Parathyroid adenoma (tissue), 2 donors: ENCODE results near the gene BTN3A1.
"Not testable (repeated sequence)": the region's sequence is repeated elsewhere in the genome, so short reads cannot be mapped to it uniquely, and the experiment has no call there.

Experiments
- H2AFZ ChIP-seq: fragments of 300-600 bp; sonication (generic); one replicate; pipeline ENCODE4 v1.7.0; 2017; ENCODE audit warnings: antibody characterized with exemption, mild to moderate bottlenecking
- H3K27ac ChIP-seq: fragments of 300-600 bp; sonication (generic); one replicate; pipeline ENCODE4 v1.7.0; 2017
- H3K27me3 ChIP-seq: fragments of 300-600 bp; sonication (generic); one replicate; pipeline ENCODE4 v1.7.0; 2017; ENCODE audit warnings: low read length; ENCODE audit not compliant: control insufficient read depth, insufficient read depth
- H3K36me3 ChIP-seq: fragments of 300-600 bp; sonication (generic); one replicate; pipeline ENCODE4 v1.7.0; 2017; ENCODE audit warnings: low read length; ENCODE audit not compliant: control insufficient read depth, insufficient read depth
- H3K4me1 ChIP-seq: fragments of 300-600 bp; sonication (generic); one replicate; pipeline ENCODE4 v1.7.0; 2017; ENCODE audit warnings: control low read depth
- H3K4me2 ChIP-seq: fragments of 300-600 bp; sonication (generic); one replicate; pipeline ENCODE4 v1.7.0; 2017; ENCODE audit warnings: low read length
- H3K4me3 ChIP-seq: fragments of 300-600 bp; sonication (generic); one replicate; pipeline ENCODE4 v1.7.0; 2017; ENCODE audit warnings: low read depth, low read length
- H3K79me2 ChIP-seq: fragments of 300-600 bp; sonication (generic); one replicate; pipeline ENCODE4 v1.7.0; 2017; ENCODE audit warnings: control low read depth
- H3K9ac ChIP-seq: fragments of 300-600 bp; sonication (generic); one replicate; pipeline ENCODE4 v1.7.0; 2017; ENCODE audit warnings: mild to moderate bottlenecking
- H3K9me3 ChIP-seq: fragments of 300-600 bp; sonication (generic); one replicate; pipeline ENCODE4 v1.7.0; 2017; ENCODE audit warnings: low read length; ENCODE audit not compliant: control insufficient read depth
- TF ChIP-seq, protein P1 (sequence below): fragments of 300-600 bp; sonication (generic); IDR thresholded peaks from one replicate; pipeline ENCODE4 v1.7.0; 2017; ENCODE audit warnings: antibody characterized with exemption, mild to moderate bottlenecking
- donor health status: primary hyperparathyroidism.

The BTN3A1 gene

DNA sequence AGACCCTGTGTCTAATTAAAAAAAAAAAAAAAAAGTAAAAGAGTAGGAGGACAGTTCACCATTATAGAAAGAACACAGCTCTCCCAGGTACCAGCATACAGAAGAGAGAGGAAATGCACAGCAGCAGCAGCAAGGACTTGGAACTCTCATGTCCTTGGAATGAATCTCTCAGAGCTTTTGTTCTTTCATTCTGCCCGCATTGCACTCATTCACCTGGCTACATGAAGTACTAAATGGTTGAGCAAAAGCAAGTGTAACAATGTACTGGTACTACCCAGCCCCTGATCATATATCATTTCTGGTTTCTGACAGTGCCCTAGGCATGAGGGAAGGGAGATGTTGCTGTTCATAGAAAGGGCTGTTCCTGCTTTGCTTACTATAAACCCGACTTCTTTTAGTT lies 26.1 kb downstream of the BTN3A1 start:
- no peaks in the 10 kb centered on the region for H3K36me3 ChIP-seq
- H2AFZ ChIP-seq = no peak overlapping the region
- no peaks in the 10 kb centered on the region for H3K79me2 ChIP-seq
- H3K27ac ChIP-seq = no peak overlapping the region
- no peaks in the 10 kb centered on the region for H3K4me1 ChIP-seq
- H3K27me3 ChIP-seq = no peaks in the 10 kb centered on the region
- H3K9ac ChIP-seq = no peak overlapping the region
- H3K4me3 ChIP-seq = no peak overlapping the region
- no peak overlapping the region for H3K4me2 ChIP-seq
- TF ChIP-seq, protein P1, sequence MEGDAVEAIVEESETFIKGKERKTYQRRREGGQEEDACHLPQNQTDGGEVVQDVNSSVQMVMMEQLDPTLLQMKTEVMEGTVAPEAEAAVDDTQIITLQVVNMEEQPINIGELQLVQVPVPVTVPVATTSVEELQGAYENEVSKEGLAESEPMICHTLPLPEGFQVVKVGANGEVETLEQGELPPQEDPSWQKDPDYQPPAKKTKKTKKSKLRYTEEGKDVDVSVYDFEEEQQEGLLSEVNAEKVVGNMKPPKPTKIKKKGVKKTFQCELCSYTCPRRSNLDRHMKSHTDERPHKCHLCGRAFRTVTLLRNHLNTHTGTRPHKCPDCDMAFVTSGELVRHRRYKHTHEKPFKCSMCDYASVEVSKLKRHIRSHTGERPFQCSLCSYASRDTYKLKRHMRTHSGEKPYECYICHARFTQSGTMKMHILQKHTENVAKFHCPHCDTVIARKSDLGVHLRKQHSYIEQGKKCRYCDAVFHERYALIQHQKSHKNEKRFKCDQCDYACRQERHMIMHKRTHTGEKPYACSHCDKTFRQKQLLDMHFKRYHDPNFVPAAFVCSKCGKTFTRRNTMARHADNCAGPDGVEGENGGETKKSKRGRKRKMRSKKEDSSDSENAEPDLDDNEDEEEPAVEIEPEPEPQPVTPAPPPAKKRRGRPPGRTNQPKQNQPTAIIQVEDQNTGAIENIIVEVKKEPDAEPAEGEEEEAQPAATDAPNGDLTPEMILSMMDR = no peak
- no peaks in the 10 kb centered on the region for H3K9me3 ChIP-seq

DNA sequence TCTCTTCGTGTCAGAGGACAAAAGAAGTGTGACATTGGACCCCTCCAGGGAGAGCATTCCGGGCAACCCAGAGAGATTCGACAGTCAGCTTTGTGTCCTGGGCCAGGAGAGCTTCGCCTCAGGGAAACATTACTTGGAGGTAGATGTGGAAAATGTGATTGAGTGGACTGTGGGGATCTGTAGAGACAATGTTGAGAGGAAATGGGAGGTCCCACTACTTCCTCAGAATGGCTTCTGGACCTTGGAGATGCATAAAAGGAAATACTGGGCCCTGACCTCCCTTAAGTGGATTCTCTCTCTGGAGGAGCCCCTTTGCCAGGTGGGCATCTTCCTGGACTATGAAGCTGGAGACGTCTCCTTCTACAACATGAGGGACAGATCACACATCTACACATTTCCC lies 28.7 kb downstream of the BTN3A1 start:
- no peak overlapping the region for H3K9ac ChIP-seq
- no peaks in the 10 kb centered on the region for H3K27me3 ChIP-seq
- no peaks in the 10 kb centered on the region for H3K9me3 ChIP-seq
- no peaks in the 10 kb centered on the region for H3K36me3 ChIP-seq
- H3K4me2 ChIP-seq = no peak overlapping the region
- no peak overlapping the region for H2AFZ ChIP-seq
- TF ChIP-seq, protein P1 = no peak
- H3K79me2 ChIP-seq = no peaks in the 10 kb centered on the region
- H3K27ac ChIP-seq = no peak overlapping the region
- H3K4me1 ChIP-seq = no peaks in the 10 kb centered on the region
- no peak overlapping the region for H3K4me3 ChIP-seq

DNA sequence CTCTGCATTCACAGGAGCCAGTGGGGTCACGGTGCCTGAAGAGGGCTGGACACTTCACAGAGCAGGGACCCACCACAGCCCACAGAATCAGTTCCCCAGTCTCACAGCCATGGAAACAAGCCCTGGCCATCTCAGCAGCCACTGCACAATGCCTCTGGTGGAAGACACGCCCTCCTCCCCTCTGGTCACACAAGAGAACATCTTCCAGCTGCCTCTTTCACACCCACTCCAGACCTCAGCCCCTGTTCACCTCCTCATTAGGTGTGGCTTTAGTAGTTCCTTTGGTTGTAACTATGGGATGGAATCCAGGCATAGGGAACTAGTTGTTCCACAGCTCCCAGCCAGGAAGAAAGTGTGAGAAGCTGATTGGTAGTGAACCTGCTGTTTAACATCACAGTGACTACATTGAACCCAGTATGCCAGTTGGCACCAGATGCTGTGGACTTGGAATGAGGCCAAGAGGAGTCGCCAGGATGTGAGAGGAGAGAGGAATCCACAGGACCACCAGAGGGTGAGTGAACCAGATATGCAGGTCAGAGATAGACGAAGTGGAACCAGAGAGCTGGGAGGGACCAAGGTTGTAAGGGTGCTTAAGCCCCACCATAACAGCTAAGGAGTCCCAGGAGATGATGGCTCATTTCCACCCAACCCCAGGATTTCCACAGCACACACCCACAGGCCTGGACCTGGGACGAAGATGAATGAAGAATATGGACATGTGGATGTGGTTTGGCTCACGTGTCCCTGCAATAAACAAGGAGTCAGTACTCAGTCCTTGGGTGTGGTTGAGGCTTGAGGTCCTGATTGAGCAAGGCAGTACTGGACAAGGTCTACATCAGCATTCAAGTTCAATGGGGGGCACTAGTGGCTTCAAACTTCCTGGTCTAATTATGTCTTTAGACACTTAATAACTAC lies 29.4 kb downstream of the BTN3A1 start:
- no peak overlapping the region for H3K4me3 ChIP-seq

DNA sequence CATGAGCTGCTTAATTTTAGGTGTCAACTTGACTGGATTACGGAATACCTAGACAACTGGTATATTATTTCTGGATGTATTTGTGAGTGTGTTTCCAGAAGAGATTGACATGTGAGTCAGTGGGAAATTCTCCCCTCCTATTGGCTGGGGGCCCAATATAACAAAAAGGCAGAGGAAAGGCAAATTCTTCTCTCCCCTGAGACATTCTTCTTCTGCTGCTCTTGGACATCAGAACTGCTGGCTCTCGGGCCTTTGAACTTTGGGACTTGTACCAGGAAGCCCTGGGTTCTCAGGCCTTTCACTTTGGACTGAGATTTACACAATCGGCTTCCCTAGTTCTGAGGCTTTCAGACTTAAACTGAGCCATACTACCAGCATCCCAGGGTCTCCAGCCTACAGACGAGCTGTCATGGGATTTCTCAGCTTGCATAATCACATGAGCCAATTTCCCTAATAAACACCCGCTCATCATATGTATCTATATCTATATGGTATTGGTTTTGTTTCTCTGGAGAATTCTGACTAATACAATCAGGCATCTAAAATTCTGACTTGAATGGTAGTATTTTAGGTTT lies 30.6 kb downstream of the BTN3A1 start:
- Histone ChIP-seq H3K9ac (no peak overlapping the region), H3K4me3 (no peak overlapping the region), H3K4me1 (peaks cover 3% of the 10 kb centered on the region), H3K27ac (no peak overlapping the region), H3K9me3 (no peaks in the 10 kb centered on the region), H3K36me3 (no peaks in the 10 kb centered on the region), H3K79me2 (no peaks in the 10 kb centered on the region), H2AFZ (no peak overlapping the region), H3K27me3 (no peaks in the 10 kb centered on the region), H3K4me2 (no peak overlapping the region)
- TF ChIP-seq, protein P1 = no peak

More for the DNA sequence above, 29.4 kb downstream of the BTN3A1 start:
- TF ChIP-seq, protein P1 = no peak
- Histone ChIP-seq H3K4me1 (no peaks in the 10 kb centered on the region), H3K9me3 (no peaks in the 10 kb centered on the region), H3K4me2 (no peak overlapping the region), H3K36me3 (no peaks in the 10 kb centered on the region), H3K9ac (no peak overlapping the region), H2AFZ (no peak overlapping the region), H3K27ac (no peak overlapping the region), H3K27me3 (no peaks in the 10 kb centered on the region), H3K79me2 (no peaks in the 10 kb centered on the region)

DNA sequence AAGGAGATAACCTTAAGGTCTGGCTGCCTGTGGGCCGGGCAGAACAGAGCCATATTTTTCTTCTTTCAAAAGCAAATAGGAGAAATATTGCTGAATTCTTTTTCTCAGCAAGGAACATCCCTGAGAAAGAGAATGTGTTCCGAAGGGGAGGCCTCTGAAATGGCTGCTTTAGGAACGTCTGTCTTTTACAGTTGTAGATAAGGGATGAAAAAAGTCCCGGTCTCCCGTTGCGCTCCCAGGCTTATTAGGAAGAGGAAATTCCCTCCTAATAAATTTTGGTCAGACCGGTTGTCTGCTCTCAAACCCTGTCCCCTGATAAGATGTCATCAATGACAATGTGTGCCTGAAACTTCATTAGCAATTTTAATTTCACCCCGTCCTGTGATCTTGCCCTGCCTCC lies 31.6 kb downstream of the BTN3A1 start:
- not testable (repeated sequence) for H2AFZ ChIP-seq, H3K9ac ChIP-seq, H3K4me3 ChIP-seq, H3K4me2 ChIP-seq, H3K27me3 ChIP-seq, H3K4me1 ChIP-seq, H3K79me2 ChIP-seq, H3K9me3 ChIP-seq, H3K36me3 ChIP-seq, H3K27ac ChIP-seq
